GM12872 (cell line): ENCODE data around the gene KCNQ5.

Source experiments
- TF ChIP-seq, protein P1 (sequence below): IDR thresholded peaks from 3 replicates; pipeline ENCODE4 v1.5.1; 2011; ENCODE audit warnings: low read depth, mild to moderate bottlenecking, low read length, moderate library complexity; ENCODE audit not compliant: insufficient read depth

KCNQ5 gene

DNA sequence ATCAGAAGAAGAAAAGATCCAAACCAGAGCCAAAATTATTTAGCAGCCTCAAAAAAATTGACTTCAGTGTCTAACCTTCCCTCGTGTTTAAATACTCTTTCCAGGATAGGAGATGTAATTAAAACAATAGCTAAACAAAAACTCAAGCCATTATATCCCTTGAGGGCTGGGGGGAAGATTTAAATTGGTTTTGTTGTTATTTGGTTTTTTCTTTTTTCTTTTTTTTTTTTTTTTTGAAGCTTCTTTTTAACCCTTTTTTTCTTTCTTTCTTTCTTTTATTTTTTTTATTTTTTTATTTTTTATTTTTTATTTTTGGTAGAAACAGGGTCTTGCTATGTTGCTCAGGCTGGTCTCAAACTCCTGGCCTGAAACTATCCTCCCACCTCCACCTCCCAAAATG is 334.4 kb downstream of the KCNQ5 start:
- TF ChIP-seq, protein P1, sequence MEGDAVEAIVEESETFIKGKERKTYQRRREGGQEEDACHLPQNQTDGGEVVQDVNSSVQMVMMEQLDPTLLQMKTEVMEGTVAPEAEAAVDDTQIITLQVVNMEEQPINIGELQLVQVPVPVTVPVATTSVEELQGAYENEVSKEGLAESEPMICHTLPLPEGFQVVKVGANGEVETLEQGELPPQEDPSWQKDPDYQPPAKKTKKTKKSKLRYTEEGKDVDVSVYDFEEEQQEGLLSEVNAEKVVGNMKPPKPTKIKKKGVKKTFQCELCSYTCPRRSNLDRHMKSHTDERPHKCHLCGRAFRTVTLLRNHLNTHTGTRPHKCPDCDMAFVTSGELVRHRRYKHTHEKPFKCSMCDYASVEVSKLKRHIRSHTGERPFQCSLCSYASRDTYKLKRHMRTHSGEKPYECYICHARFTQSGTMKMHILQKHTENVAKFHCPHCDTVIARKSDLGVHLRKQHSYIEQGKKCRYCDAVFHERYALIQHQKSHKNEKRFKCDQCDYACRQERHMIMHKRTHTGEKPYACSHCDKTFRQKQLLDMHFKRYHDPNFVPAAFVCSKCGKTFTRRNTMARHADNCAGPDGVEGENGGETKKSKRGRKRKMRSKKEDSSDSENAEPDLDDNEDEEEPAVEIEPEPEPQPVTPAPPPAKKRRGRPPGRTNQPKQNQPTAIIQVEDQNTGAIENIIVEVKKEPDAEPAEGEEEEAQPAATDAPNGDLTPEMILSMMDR = no peak

DNA sequence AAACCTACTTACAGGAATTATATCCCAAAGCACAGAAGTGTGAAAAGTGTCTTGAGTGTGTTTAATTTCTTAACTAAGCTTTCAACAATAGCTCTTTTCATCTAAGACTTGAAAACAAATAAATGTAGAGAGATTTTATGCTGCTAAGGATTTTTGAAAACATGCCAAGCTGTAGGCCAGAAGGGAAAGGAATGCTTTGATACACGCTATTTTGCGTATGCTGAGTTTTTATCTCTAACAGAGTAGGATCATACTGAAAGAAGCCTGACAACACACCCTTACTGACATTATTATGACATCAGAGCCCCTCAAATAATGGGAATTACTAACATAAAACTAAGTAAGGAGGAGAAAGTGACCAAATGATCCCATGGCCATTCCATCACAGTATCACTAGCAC is 338.0 kb downstream of the KCNQ5 start:
- TF ChIP-seq, protein P1 = no peak

DNA sequence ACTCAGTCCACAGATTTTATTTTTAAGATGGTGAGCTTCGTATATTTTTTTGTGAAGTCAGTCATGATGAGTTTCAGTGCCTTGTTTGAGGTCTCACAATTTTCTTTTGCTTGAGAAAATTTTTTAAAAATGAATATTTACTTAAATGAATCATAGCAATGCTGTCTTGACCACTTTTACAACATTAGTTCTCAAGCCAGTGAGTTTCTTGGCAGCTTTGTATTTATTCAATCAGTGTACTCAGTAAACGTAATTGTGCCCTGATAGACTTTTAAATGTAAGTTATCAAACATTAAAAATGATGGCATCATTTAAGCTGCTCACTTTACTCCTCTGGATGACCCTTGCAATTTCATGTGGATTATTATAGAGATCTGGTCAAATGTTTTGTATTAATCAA is 342.1 kb downstream of the KCNQ5 start:
- TF ChIP-seq, protein P1 = no peak

DNA sequence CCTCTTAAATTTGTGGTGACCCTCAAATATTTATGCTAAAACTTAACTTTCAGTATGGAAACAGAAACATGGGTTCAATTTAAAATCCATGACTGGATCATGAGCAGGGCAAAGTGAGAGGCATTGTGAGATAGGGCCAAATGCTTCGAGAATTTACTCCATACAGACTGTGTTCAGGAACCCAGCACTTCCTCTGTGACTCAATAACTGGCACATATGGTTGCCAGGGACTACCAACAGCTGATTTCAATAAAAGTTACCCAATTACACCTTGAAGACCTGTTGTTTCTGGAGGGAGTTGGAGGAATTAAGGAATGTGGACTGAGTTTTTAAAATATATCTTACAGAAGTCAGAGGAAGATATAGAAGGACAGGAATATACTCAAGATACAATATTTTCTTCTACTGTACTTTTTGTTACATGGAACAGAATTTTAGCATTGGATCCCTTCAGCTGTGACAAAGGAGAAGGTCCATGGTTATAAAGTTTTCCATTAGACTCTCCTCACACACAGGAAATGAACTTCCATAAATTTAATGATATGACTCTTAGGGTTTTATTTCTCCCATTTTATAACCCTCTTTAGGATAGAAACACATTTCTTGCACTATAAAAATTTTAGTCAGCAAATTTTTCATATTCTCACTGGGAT is 344.9 kb downstream of the KCNQ5 start:
- TF ChIP-seq, protein P1 = no peak

DNA sequence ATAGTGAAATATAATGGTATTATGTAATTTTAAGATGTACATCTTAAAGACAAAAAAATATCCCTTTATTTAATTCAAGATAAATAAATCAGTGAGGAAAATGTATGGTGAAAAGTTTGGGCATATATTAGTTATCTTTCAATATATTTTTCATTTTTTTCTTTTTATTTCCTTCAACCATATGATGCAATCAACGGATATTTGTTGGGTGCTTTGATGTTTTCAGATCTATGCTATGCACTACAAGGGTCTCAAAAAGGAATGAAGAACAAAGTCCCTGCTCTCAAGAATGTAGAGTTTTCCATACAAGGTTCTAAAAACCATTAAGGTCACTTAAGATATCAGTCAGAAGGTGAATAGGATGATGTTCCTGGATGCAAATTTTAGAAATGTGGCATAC is 345.5 kb downstream of the KCNQ5 start:
- TF ChIP-seq, protein P1 = no peak

DNA sequence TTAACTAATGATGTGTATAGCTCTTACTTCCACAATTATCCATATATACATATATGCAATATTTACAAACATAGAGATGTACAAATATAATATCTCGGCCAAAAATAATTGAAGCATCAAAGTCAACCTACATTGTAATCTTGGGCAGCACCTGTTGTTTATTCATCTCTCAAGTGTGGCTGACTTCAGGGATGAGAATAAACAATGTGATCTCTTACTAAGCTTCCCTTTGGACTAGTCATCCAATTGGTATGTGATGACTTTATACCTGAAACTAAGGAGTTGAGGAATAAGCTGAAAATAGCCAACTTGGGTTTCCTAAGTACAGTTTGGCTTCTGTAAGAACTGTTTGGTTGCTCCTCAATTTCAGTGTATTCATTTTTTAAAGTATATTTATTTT is 346.8 kb downstream of the KCNQ5 start:
- TF ChIP-seq, protein P1 = no peak

DNA sequence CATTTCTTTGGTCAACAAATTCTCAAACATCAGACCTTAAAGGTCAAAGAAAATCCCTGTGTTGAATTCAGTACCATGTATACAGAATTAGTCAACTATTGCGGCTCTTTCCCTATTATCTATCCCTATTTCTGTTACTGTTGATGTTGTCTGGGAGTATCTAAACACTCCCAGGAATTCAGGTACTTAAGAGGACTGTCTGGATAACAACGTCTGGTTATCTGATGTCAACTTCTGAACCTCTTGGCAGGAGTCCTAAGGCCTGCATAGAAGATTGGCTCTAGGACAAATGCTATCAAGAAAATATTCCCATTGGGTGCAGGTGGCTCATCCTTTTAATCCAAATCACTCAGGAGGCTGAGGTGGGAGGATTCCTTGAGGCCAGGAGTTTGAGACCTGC is 347.8 kb downstream of the KCNQ5 start:
- TF ChIP-seq, protein P1 = no peak
